GM06990 (cell line): ENCODE results near the gene LSS.
A peak's percentile ranks its signal among the peaks of the same experiment; 100 is the strongest.
"Not testable (repeated sequence)": the region's sequence is repeated elsewhere in the genome, so short reads cannot be mapped to it uniquely, and the experiment has no call there.

Source experiments
- DNase-seq: peaks from one replicate; pipeline ENCODE4 v3.0.0-alpha.2; 2011; ENCODE audit not compliant: insufficient read length; ENCODE audit errors: extremely low read depth
- H3K27me3 ChIP-seq: replicated peaks from 2 replicates; pipeline ENCODE4 v1.6.0; 2011; ENCODE audit warnings: low read length; ENCODE audit not compliant: control insufficient read depth, insufficient read depth
- H3K36me3 ChIP-seq: 2 replicates; pipeline ENCODE4 v1.5.1; 2011; ENCODE audit warnings: low read length; ENCODE audit not compliant: control insufficient read depth, insufficient read depth
- H3K4me3 ChIP-seq: replicated peaks from 2 replicates; pipeline ENCODE4 v1.5.1; 2011; ENCODE audit warnings: low read depth, mild to moderate bottlenecking, control low read depth, low read length
- TF ChIP-seq, protein P1 (sequence below): IDR thresholded peaks from 2 replicates; pipeline ENCODE4 v1.5.1; 2011; ENCODE audit warnings: low read length, control low read depth, mild to moderate bottlenecking, inconsistent platforms; ENCODE audit not compliant: insufficient read depth, poor library complexity, severe bottlenecking

Gene LSS

DNA sequence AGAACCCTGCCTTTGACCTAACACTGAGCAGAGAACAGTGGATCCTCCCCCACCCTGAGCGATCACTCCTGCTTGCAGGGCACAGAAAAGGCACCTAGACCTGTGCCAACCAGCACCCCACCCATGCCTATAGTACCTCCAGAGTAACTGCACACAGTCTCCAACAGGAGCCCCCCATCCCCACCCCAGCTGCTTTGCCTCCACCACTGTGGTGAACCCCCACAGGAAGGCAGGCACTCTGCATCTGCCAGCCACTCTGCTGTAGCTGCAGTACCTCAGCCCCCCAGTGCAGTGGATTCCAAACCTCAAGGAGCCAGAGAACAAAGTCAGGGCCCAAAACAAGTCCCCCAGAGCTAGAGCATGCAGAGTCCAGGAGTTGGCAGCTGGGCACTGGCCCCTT, 55.0 kb downstream of the LSS start:
- TF ChIP-seq, protein P1, sequence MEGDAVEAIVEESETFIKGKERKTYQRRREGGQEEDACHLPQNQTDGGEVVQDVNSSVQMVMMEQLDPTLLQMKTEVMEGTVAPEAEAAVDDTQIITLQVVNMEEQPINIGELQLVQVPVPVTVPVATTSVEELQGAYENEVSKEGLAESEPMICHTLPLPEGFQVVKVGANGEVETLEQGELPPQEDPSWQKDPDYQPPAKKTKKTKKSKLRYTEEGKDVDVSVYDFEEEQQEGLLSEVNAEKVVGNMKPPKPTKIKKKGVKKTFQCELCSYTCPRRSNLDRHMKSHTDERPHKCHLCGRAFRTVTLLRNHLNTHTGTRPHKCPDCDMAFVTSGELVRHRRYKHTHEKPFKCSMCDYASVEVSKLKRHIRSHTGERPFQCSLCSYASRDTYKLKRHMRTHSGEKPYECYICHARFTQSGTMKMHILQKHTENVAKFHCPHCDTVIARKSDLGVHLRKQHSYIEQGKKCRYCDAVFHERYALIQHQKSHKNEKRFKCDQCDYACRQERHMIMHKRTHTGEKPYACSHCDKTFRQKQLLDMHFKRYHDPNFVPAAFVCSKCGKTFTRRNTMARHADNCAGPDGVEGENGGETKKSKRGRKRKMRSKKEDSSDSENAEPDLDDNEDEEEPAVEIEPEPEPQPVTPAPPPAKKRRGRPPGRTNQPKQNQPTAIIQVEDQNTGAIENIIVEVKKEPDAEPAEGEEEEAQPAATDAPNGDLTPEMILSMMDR = no peak
- no peak for DNase-seq
- Histone ChIP-seq H3K27me3 (no peaks in the 10 kb centered on the region), H3K36me3 (no peaks in the 10 kb centered on the region), H3K4me3 (no peak overlapping the region)

DNA sequence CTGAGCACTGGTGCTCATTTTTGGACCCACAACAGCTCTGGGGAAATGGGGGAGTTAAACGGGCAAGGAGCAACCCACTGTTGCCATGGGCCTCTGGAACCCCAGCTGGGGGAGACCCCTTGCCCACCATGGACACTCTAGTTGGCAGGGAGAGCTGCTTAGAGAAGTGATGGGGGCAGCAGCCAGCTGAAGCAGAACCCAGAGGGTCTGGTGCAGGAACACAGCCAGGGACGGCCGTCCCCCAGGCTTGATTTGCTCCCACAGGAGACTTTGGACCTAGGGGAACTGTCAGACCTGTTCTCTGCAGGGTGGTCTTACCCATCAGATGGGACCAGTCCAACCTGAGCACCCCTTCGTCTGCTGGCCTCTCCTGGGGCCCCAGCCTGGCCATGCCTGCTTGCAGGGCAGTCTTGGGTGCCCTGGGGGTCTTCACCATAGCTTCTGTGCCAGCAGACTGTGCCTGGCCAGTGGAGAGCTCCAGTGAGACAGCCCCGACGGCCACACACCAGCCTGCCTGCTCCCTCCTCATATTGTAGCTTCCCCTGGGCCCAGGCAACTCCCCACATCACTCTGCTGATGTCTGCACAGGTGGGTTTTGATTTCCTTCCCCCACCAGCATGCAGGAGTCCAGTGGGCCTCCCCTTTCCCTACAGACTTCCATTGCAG, 55.6 kb downstream of the LSS start:
- H3K27me3 ChIP-seq = no peaks in the 10 kb centered on the region
- no peaks in the 10 kb centered on the region for H3K36me3 ChIP-seq
- no peak overlapping the region for H3K4me3 ChIP-seq
- no peak for DNase-seq
- TF ChIP-seq, protein P1 = no peak

DNA sequence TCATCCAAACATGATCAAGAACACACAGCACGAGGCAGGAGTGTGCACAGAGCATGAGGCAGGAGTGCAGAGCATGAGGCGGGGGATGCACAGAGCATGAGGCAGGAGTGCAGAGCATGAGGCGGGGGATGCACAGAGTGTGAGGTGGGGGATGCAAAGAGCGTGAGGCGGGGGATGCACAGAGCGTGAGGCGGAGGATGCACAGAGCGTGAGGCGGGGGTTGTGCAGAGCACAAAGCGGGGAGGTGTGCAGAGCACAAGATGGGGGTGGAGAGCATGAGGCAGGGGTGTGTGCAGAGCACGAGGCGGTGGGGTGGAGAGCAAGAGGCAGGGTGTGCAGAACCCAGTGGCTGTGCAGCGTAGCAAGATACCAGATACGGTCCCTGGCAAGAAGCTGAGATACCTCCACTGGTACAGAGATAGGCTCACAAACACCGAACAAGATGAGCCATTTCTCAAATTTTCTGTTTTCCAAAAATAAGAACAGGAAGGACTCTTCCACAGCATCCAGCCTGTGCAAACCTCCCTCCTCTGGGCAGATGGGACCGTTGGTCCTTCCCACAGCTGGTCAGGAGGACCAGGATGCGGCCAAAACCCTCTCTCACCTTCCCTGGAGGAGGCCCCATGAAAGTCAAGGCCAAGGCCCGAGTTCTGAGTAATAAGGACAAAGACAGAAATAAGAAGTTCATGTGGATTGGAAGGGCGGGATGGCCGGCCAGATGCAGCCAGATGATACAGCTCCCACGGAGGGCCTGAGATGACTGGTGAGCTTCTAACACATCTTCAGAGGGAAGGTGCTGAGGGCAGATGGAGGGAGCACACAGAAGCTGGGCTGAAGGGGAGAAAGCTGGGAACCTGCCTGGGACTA, 56.3 kb downstream of the LSS start:
- TF ChIP-seq, protein P1 = no peak
- no peaks in the 10 kb centered on the region for H3K27me3 ChIP-seq

DNA sequence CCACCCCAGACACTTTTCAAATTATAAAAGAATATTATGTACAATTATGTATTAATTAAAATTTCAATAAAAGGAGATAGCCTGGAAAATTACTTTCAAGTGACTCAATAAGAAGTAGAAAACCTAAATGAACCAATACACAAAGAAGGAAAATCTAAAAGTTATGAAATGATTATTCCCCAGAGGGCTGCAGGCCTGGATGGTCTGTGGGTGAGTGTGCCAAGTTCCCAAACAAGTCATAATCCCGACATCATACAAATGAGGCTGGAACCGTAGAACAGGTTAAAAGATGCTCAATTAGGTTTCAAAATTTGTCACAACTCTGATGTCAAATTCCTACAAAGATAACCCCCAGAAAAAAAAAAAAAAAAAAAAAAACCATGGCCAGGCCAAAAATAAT, 57.0 kb downstream of the LSS start:
- no peak overlapping the region for H3K4me3 ChIP-seq
- no peak for DNase-seq
- TF ChIP-seq, protein P1 = no peak
- H3K27me3 ChIP-seq = no peaks in the 10 kb centered on the region
- no peaks in the 10 kb centered on the region for H3K36me3 ChIP-seq

More for the DNA sequence above, 56.3 kb downstream of the LSS start:
- Histone ChIP-seq H3K4me3 (no peak overlapping the region), H3K36me3 (no peaks in the 10 kb centered on the region)
- DNase-seq = peak; percentile 38

DNA sequence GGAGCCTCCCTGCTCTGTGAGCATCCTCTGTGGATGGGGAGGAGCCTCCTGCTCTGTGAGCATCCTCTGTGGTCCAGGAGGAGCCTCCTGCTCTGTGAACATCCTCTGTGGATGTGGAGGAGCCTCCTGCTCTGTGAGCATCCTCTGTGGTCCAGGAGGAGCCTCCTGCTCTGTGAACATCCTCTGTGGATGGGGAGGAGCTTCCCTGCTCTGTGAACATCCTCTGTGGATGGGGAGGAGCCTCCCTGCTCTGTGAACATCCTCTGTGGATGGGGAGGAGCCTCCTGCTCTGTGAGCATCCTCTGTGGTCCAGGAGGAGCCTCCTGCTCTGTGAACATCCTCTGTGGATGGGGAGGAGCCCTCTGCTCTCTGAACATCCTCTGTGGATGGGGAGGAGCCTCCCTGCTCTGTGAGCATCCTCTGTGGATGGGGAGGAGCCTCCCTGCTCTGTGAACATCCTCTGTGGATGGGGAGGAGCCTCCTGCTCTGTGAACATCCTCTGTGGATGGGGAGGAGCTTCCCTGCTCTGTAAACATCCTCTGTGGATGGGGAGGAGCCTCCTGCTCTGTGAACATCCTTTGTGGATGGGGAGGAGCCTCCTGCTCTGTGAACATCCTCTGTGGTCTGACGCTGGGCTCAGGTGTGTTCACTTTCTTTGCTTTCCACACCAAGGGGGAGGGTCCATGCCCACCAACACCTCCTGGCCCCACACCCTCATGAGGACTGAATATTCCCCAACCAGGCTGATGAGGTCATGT, 58.0 kb downstream of the LSS start:
- H3K4me3 ChIP-seq, H3K27me3 ChIP-seq, H3K36me3 ChIP-seq, DNase-seq: not testable (repeated sequence)
